WTC11 (cell line): ENCODE measurements around the gene PSMG1.

Experiments used
- ESRRA ChIP-seq: sonication (generic); formaldehyde crosslinking; IDR thresholded peaks from 2 replicates; pipeline ENCODE4 v1.8.1; 2022; ENCODE audit warnings: mild to moderate bottlenecking, missing genetic modification reagents, borderline replicate concordance
- NR2C2 ChIP-seq: sonication (generic); formaldehyde crosslinking; IDR thresholded peaks from 2 replicates; pipeline ENCODE4 v1.8.0; 2022; ENCODE audit warnings: mild to moderate bottlenecking, missing genetic modification reagents
- SP1 ChIP-seq: sonication (generic); formaldehyde crosslinking; conservative IDR thresholded peaks from 2 replicates; pipeline ENCODE4 v1.8.1; 2022; ENCODE audit warnings: missing genetic modification reagents
- ZNF396 ChIP-seq: fragments of 250-450 bp; sonication (Bioruptor Pico); IDR thresholded peaks from 2 replicates; pipeline ENCODE4 v1.8.0; 2021; ENCODE audit warnings: mild to moderate bottlenecking, moderate library complexity, borderline replicate concordance
- TF ChIP-seq, protein P1 (sequence below): fragments of 200-600 bp; IDR thresholded peaks from 2 replicates; pipeline ENCODE4 v1.8.0; 2022; ENCODE audit warnings: antibody characterized with exemption
- TF ChIP-seq, protein P2 (sequence below): sonication (generic); formaldehyde crosslinking; IDR thresholded peaks from 2 replicates; pipeline ENCODE4 v1.8.0; 2022; ENCODE audit warnings: mild to moderate bottlenecking, missing genetic modification reagents
- TF ChIP-seq, protein P3 (sequence below): fragments of 250-450 bp; sonication (Bioruptor Pico); IDR thresholded peaks from 2 replicates; pipeline ENCODE4 v1.9.0; 2021; ENCODE audit warnings: mild to moderate bottlenecking
- TF ChIP-seq, protein P4 (sequence below): sonication (generic); formaldehyde crosslinking; IDR thresholded peaks from 2 replicates; pipeline ENCODE4 v1.8.0; 2022; ENCODE audit warnings: mild to moderate bottlenecking, missing genetic modification reagents
- TF ChIP-seq, protein P5 (sequence below): sonication (generic); formaldehyde crosslinking; IDR thresholded peaks from 2 replicates; pipeline ENCODE4 v1.8.0; 2023; ENCODE audit warnings: missing genetic modification reagents

DNA sequence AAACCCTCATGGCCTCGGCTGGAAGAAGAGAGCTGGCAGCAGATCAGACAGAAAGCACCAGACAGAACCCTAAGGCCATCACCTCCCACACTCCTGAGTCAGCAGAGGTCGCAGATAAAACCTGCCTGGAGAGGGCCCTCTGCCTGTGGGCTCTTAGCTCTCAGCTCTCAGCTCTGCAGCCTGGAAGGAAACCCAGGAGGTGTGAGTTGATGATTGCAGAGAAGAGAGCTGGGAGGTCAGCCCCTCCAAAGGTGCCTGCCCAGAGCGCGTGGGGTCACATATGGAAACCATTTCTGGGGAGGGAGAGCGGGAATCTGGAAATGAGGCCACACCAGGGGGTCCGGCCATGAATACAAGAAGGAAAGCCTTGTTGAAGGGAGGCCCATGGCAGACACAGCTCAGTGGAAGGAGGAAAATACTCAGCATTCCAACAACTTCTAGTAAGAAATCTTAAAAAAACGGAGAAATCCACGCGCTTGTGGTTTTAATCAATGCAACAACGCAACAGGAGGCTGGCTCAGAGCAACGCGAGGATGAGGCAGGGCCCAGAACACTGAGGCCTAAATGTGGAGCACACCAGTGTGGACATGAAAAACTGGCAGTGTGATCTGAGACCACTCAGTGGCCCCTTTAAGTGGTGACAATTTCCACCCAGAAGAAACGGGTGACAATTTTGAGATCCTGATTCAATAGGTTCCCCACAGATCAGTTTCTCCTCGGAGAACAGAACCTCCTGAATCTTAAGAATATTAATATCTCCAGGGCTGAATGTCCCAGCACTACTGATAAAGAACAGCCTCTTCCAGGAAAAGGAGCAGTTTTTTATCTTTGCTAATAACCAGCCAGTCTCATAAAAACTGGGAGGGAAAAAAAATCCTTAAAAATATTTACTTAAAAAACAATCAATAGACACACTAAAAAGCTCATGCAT is 45.7 kb downstream of the PSMG1 start:
- TF ChIP-seq ESRRA (CRISPR knock-in tag) (no peak), SP1 (CRISPR knock-in tag) (no peak), NR2C2 (CRISPR knock-in tag) (no peak), ZNF396 (no peak)
- TF ChIP-seq, protein P1, sequence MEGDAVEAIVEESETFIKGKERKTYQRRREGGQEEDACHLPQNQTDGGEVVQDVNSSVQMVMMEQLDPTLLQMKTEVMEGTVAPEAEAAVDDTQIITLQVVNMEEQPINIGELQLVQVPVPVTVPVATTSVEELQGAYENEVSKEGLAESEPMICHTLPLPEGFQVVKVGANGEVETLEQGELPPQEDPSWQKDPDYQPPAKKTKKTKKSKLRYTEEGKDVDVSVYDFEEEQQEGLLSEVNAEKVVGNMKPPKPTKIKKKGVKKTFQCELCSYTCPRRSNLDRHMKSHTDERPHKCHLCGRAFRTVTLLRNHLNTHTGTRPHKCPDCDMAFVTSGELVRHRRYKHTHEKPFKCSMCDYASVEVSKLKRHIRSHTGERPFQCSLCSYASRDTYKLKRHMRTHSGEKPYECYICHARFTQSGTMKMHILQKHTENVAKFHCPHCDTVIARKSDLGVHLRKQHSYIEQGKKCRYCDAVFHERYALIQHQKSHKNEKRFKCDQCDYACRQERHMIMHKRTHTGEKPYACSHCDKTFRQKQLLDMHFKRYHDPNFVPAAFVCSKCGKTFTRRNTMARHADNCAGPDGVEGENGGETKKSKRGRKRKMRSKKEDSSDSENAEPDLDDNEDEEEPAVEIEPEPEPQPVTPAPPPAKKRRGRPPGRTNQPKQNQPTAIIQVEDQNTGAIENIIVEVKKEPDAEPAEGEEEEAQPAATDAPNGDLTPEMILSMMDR: no peak
- TF ChIP-seq, protein P2, sequence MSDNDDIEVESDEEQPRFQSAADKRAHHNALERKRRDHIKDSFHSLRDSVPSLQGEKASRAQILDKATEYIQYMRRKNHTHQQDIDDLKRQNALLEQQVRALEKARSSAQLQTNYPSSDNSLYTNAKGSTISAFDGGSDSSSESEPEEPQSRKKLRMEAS (CRISPR knock-in tag): no peak
- TF ChIP-seq, protein P3, sequence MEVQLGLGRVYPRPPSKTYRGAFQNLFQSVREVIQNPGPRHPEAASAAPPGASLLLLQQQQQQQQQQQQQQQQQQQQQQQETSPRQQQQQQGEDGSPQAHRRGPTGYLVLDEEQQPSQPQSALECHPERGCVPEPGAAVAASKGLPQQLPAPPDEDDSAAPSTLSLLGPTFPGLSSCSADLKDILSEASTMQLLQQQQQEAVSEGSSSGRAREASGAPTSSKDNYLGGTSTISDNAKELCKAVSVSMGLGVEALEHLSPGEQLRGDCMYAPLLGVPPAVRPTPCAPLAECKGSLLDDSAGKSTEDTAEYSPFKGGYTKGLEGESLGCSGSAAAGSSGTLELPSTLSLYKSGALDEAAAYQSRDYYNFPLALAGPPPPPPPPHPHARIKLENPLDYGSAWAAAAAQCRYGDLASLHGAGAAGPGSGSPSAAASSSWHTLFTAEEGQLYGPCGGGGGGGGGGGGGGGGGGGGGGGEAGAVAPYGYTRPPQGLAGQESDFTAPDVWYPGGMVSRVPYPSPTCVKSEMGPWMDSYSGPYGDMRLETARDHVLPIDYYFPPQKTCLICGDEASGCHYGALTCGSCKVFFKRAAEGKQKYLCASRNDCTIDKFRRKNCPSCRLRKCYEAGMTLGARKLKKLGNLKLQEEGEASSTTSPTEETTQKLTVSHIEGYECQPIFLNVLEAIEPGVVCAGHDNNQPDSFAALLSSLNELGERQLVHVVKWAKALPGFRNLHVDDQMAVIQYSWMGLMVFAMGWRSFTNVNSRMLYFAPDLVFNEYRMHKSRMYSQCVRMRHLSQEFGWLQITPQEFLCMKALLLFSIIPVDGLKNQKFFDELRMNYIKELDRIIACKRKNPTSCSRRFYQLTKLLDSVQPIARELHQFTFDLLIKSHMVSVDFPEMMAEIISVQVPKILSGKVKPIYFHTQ (CRISPR knock-in tag): no peak
- TF ChIP-seq, protein P4, sequence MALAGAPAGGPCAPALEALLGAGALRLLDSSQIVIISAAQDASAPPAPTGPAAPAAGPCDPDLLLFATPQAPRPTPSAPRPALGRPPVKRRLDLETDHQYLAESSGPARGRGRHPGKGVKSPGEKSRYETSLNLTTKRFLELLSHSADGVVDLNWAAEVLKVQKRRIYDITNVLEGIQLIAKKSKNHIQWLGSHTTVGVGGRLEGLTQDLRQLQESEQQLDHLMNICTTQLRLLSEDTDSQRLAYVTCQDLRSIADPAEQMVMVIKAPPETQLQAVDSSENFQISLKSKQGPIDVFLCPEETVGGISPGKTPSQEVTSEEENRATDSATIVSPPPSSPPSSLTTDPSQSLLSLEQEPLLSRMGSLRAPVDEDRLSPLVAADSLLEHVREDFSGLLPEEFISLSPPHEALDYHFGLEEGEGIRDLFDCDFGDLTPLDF: no peak
- TF ChIP-seq, protein P5, sequence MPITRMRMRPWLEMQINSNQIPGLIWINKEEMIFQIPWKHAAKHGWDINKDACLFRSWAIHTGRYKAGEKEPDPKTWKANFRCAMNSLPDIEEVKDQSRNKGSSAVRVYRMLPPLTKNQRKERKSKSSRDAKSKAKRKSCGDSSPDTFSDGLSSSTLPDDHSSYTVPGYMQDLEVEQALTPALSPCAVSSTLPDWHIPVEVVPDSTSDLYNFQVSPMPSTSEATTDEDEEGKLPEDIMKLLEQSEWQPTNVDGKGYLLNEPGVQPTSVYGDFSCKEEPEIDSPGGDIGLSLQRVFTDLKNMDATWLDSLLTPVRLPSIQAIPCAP (CRISPR knock-in tag): no peak
